HepG2 (cell line): Measurements from ENCODE around the gene CKS1B.

Experiments
- FOXJ3 ChIP-seq: sonication (generic); formaldehyde crosslinking; IDR thresholded peaks from 2 replicates; pipeline ENCODE4 v1.4.0; 2020; ENCODE audit warnings: missing genetic modification reagents, mild to moderate bottlenecking, borderline replicate concordance
- FOXP1 ChIP-seq, 2 experiments: fragments of 450-650 bp in 1 of 2; IDR thresholded peaks; 2 replicates each; pipeline ENCODE4 v1.6.1; 2017 to 2018; ENCODE audit warnings: antibody characterized with exemption in 1 of 2
- POLR2AphosphoS5 ChIP-seq: IDR thresholded peaks from 2 replicates; pipeline ENCODE4 v1.6.1; 2012; ENCODE audit warnings: low read depth, low read length
- RFX1 ChIP-seq: fragments of 450-650 bp; IDR thresholded peaks from 2 replicates; pipeline ENCODE4 v1.6.1; 2017
- RFX5 ChIP-seq: IDR thresholded peaks from 2 replicates; pipeline ENCODE4 v1.6.1; 2011; ENCODE audit warnings: low read depth, low read length, improper control_type of control experiment
- SETDB1 ChIP-seq: sonication (generic); formaldehyde crosslinking; IDR thresholded peaks from 2 replicates; pipeline ENCODE4 v1.5.1; 2020; ENCODE audit warnings: missing genetic modification reagents, mild to moderate bottlenecking, borderline replicate concordance
- SP1 ChIP-seq, 2 experiments: fragments of 450-650 bp in 1 of 2; sonication (generic) in 1 of 2; formaldehyde crosslinking in 1 of 2; IDR thresholded peaks; 2 replicates each; pipeline versions ENCODE4 v1.4.0 to v1.6.1; 2016 to 2020; ENCODE audit warnings: missing genetic modification reagents in 1 of 2
- TEAD2 ChIP-seq: sonication (generic); formaldehyde crosslinking; IDR thresholded peaks from 2 replicates; pipeline ENCODE4 v1.9.0; 2021; ENCODE audit warnings: missing genetic modification reagents
- ZNF318 ChIP-seq: sonication (generic); formaldehyde crosslinking; IDR thresholded peaks from 2 replicates; pipeline ENCODE4 v1.4.0; 2020; ENCODE audit warnings: mild to moderate bottlenecking, missing genetic modification reagents
- ZNF383 ChIP-seq: sonication (generic); formaldehyde crosslinking; IDR thresholded peaks from 2 replicates; pipeline ENCODE4 v1.4.0; 2020; ENCODE audit warnings: missing genetic modification reagents, mild to moderate bottlenecking, borderline replicate concordance
- ZNF460 ChIP-seq: sonication (generic); formaldehyde crosslinking; IDR thresholded peaks from 2 replicates; pipeline ENCODE4 v1.5.1; 2020; ENCODE audit warnings: missing genetic modification reagents, mild to moderate bottlenecking, borderline replicate concordance

GRCh38 chr1:155012026-155012546 is 37.6 kb downstream of the CKS1B start:
- TF ChIP-seq ZNF318 (no peak), POLR2AphosphoS5 (no peak), TEAD2 (CRISPR knock-in tag) (no peak), ZNF460 (no peak), SETDB1 (CRISPR knock-in tag) (no peak), RFX1 (no peak), SP1 (IDR thresholded peaks at IDR 0.05) (no peak), SP1 (CRISPR knock-in tag; IDR thresholded peaks at IDR 0.05) (no peak), FOXJ3 (CRISPR knock-in tag) (no peak), ZNF383 (CRISPR knock-in tag) (no peak), RFX5 (no peak), FOXP1 (IDR thresholded peaks at IDR 0.05) (no peak), FOXP1 (CRISPR knock-in tag; IDR thresholded peaks at IDR 0.05) (no peak)
